ENCODE data around the gene CR1. TPM values are rescaled to one million over a fixed set of nuclear protein-coding genes. Genes with fewer than 3 reads are reported as not detected.
"Not testable (repeated sequence)": the region's sequence is repeated elsewhere in the genome, so short reads cannot be mapped to it uniquely, and the experiment has no call there.

The CR1 gene
- total RNA-seq, 2 donors from 2014 or later, result 8.2 TPM; not detected in 1

DNA sequence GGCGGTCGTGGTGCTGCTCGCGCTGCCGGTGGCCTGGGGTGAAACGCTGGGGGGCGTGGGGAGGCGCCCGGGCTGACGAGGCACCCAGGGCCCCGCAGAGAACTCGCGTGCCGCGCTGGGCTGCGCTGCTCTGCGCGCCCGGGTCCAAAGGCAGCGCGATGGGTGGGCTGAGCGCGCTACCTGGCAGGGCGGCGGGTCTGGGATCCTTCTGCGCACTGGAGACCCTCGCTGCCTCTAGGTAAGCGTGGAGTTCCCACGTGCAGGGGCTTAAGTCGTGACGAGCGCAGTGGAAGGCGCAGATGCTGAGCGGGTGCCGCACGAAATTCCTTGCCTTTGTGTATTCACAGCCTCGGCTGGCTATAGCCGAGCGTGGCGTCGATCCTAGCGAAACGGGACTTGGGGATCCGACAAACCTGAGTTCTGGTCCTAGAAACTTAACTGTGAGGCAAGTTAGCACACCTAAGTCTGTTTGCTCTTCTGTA is 173.6 kb downstream of the CR1 start:
- no peaks in the 10 kb centered on the region for H3K9me3 Mint-ChIP-seq
- no peaks in the 10 kb centered on the region for H3K4me1 Mint-ChIP-seq (ENCODE audit: low read depth in 2 of 2)
- H3K36me3 Mint-ChIP-seq, result peaks cover 4% of the 10 kb centered on the region
- peak in 1 of 2 donors; percentile 6 for ATAC-seq
- peaks cover 58 to 70% of the 10 kb centered on the region in 2 donors for H3K27me3 Mint-ChIP-seq
- no peak for DNase-seq (ENCODE audit: low spot score)
- H3K27ac Mint-ChIP-seq, result no peak overlapping the region
- H3K4me3 Mint-ChIP-seq, result no peak overlapping the region

- ATAC-seq (no peak), DNase-seq (ENCODE audit: low spot score) (no peak)
- Mint-ChIP-seq H3K36me3 (peaks cover 4% of the 10 kb centered on the region), H3K9me3 (no peaks in the 10 kb centered on the region), H3K4me1 (ENCODE audit: low read depth in 2 of 2) (no peaks in the 10 kb centered on the region), H3K4me3 (no peak overlapping the region), H3K27me3 (peaks cover 60 to 73% of the 10 kb centered on the region in 2 donors), H3K27ac (no peak overlapping the region)
These were observed 174.2 kb downstream of the CR1 start for GRCh38 chr1:207670192-207670591.

DNA sequence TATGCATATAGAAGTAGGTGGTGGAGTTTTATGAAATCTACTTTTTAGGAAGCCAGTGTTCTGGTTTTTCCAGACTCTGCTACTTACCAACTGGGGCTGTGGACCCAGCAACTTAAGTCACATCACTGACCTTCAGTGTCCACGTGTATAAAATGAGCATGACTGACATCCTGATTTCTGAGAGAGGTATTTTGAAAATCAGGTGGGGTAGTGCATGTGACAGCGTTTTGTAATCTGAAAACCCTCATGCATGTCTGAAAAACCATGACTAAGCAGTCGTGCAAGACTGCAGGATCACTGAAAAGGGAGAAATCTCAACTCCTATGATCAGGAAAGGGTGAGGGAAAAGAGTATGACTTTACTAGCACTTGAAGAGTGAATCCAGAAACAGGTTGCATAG is 175.0 kb downstream of the CR1 start:
- ATAC-seq (no peak), DNase-seq (ENCODE audit: low spot score) (no peak)
- H3K4me1 Mint-ChIP-seq (ENCODE audit: low read depth in 2 of 2), result no peaks in the 10 kb centered on the region
- H3K27ac Mint-ChIP-seq, result no peak overlapping the region
- no peaks in the 10 kb centered on the region for H3K9me3 Mint-ChIP-seq
- peaks cover 64 to 73% of the 10 kb centered on the region in 2 donors for H3K27me3 Mint-ChIP-seq
- no peak overlapping the region for H3K4me3 Mint-ChIP-seq
- peaks cover 4% of the 10 kb centered on the region for H3K36me3 Mint-ChIP-seq

GRCh38 chr1:207672522-207673130 is 176.7 kb downstream of the CR1 start:
- Mint-ChIP-seq H3K27ac (no peak overlapping the region), H3K4me1 (ENCODE audit: low read depth in 2 of 2) (no peaks in the 10 kb centered on the region), H3K27me3 (peaks cover 55 to 62% of the 10 kb centered on the region in 2 donors), H3K9me3 (no peaks in the 10 kb centered on the region), H3K36me3 (no peaks in the 10 kb centered on the region), H3K4me3 (no peak overlapping the region)
- DNase-seq (ENCODE audit: low spot score) (no peak), ATAC-seq (no peak)

DNA sequence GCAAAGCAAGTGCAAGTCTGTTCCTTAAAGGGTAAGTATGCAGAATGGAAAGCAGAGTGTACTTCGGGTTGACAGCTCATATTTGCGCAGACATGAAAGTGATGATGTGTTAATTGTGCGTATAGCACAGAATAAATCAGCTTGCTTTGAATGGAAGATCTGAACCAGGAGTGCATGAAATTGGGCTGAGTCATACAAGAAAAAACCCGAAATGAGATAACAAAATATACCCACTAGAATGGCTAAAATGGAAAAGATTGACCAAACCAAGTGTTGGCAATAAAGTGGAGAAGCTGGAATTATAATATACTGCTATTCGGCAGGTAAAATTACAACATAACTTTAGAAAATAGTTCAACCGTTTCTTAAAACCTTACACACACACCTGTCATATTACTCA is 177.4 kb downstream of the CR1 start:
- Mint-ChIP-seq H3K36me3 (no peaks in the 10 kb centered on the region), H3K27ac (no peak overlapping the region), H3K9me3 (no peaks in the 10 kb centered on the region), H3K27me3 (peaks cover 51 to 61% of the 10 kb centered on the region in 2 donors), H3K4me3 (no peak overlapping the region), H3K4me1 (ENCODE audit: low read depth in 2 of 2) (no peaks in the 10 kb centered on the region)
- ATAC-seq (no peak), DNase-seq (ENCODE audit: low spot score) (no peak)

GRCh38 chr1:207676153-207676552 is 180.2 kb downstream of the CR1 start:
- H3K4me1 Mint-ChIP-seq (ENCODE audit: low read depth in 2 of 2), result no peaks in the 10 kb centered on the region
- no peak for DNase-seq (ENCODE audit: low spot score)
- no peak for ATAC-seq
- no peak overlapping the region for H3K4me3 Mint-ChIP-seq
- H3K9me3 Mint-ChIP-seq, result no peaks in the 10 kb centered on the region
- no peak overlapping the region for H3K27ac Mint-ChIP-seq
- H3K27me3 Mint-ChIP-seq, result peaks cover 41 to 43% of the 10 kb centered on the region in 2 donors
- H3K36me3 Mint-ChIP-seq, result no peaks in the 10 kb centered on the region

DNA sequence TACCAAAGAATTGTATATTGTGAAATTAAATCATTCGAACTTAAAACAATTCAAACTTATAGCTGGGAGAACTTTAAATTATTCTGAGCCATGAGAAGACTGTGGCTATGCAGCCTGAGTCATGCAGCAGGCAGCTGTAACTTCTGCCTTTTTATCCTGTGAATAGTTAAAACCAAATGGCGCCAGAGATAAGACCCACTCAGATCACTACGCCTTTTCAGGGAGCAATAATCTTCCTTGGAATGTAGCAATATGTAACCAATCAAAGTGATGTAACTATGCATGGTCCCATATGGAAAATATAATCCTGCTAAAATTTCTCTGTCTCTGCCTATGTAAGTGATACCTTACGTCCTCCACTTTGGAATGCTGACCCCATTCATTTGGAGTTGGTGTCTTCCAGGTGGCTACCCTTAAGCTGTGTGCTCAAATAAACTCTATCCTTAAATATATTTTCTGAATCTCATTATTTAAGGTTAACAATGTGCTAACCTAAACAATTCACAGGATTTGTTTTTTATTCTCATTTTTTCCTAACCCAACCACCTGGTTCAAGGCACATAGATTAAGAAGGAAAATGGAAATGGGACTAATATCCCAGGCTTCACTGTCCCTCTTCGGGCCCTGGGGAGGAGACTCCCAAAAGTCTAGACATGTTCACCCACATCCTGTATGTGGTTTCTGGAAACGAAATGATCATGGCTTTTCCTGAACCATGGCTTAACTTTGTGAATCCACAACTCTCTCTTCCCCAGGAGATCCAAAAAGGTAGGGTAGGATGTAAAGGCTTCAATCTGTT is 184.8 kb downstream of the CR1 start:
- peaks cover 15 to 18% of the 10 kb centered on the region in 2 donors for H3K27me3 Mint-ChIP-seq
- H3K36me3 Mint-ChIP-seq; ATAC-seq; H3K4me1 Mint-ChIP-seq (ENCODE audit: low read depth in 2 of 2); H3K9me3 Mint-ChIP-seq; DNase-seq (ENCODE audit: low spot score); H3K4me3 Mint-ChIP-seq; H3K27ac Mint-ChIP-seq: not testable (repeated sequence)

DNA sequence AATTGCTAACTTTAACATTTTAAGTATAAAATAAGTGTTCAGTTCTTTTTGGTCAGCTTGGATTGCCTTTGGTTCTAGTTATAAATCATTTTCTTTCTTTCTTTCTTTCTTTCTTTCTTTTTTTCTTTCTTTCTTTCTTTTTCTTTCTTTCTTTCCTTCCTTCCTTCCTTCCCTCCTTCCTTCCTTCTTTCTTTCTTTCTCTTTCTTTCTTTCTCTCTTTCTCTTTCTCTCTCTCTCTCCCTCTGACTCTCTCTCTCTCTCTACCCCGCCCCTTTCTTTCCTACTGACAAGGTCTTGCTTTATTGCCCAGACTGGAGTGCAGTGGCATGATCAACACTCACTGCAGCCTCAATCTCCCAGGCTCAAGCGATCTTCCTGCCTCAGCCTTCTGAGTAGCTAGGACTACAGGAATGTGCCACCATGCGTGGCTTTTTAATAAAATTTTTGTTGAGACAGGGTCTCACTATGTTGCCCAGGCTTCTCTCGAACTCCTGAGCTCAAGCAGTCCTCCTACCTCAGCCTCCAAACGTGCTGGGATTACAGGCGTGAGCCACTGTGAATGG is 187.0 kb downstream of the CR1 start:
- not testable (repeated sequence) for H3K9me3 Mint-ChIP-seq; DNase-seq (ENCODE audit: low spot score); H3K4me1 Mint-ChIP-seq (ENCODE audit: low read depth in 2 of 2); H3K27ac Mint-ChIP-seq; H3K4me3 Mint-ChIP-seq; ATAC-seq; H3K36me3 Mint-ChIP-seq
- peaks cover 7 to 16% of the 10 kb centered on the region in 2 donors for H3K27me3 Mint-ChIP-seq

DNA sequence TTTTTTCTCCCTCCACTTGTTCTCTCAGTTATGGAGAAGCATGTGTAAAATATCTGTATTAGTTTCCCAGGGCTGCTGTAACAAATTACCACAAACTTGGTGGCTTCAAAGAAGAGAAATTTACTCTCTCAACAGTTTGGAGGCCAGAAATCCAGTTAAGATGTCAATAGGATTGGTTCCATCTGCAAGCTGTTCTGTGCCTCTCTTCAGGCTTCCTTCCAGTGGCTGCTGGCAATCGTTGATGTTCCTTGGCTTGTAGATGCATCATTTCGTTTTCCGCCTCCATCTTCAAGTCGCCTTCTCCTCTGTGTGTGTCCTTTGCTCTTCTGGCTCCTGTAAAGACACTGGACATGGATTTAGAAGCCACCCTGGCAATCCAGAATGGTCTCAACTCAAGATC is 194.6 kb downstream of the CR1 start:
- not testable (repeated sequence) for H3K4me3 Mint-ChIP-seq; H3K27ac Mint-ChIP-seq; H3K4me1 Mint-ChIP-seq (ENCODE audit: low read depth in 2 of 2); ATAC-seq; H3K9me3 Mint-ChIP-seq; H3K36me3 Mint-ChIP-seq; DNase-seq (ENCODE audit: low spot score)
- peaks cover 25 to 51% of the 10 kb centered on the region in 2 donors for H3K27me3 Mint-ChIP-seq

- H3K4me1 Mint-ChIP-seq (ENCODE audit: low read depth in 2 of 2), result no peaks in the 10 kb centered on the region
These were observed 195.1 kb downstream of the CR1 start for GRCh38 chr1:207691010-207691409.

More at GRCh38 chr1:207691010-207691409, 195.1 kb downstream of the CR1 start:
- Mint-ChIP-seq H3K9me3 (no peaks in the 10 kb centered on the region), H3K4me3 (no peak overlapping the region), H3K36me3 (no peaks in the 10 kb centered on the region), H3K27me3 (peaks cover 26 to 56% of the 10 kb centered on the region in 2 donors), H3K27ac (no peak overlapping the region)
- ATAC-seq (no peak), DNase-seq (ENCODE audit: low spot score) (no peak)

Other genes with a start within 250 kb of the CR1 start
- gene CD55, start 174.5 kb upstream of the CR1 start, total RNA-seq, result 10 to 100 TPM; 41.5 to 84.0 TPM
- not detected for gene CR2, start 41.8 kb upstream of the CR1 start, total RNA-seq
- not detected for gene CR1L, start 149.0 kb downstream of the CR1 start, total RNA-seq

Data from natural killer cell treated with Interleukin-12 subunit alpha and Interleukin-12 subunit beta and Interleukin-15 and Interleukin-18, amount 100 ng/mL, for 72 hours (primary cell).